DOHH2 (cell line): ENCODE measurements around the gene ODF2L.

Experiments used
- EZH2phosphoT487 ChIP-seq: fragments of 200-600 bp; sonication (generic); IDR thresholded peaks from 2 replicates; pipeline ENCODE4 v1.6.1; 2017; ENCODE audit warnings: borderline replicate concordance, mild to moderate bottlenecking, antibody characterized with exemption, low read length, moderate library complexity, mixed read lengths
- TF ChIP-seq, protein P1 (sequence below): fragments of 200-600 bp; sonication (generic); IDR thresholded peaks from one replicate; pipeline ENCODE4 v1.5.1; 2014; ENCODE audit warnings: antibody characterized with exemption, mild to moderate bottlenecking, low read depth, low read length; ENCODE audit not compliant: poor library complexity, severe bottlenecking

DNA sequence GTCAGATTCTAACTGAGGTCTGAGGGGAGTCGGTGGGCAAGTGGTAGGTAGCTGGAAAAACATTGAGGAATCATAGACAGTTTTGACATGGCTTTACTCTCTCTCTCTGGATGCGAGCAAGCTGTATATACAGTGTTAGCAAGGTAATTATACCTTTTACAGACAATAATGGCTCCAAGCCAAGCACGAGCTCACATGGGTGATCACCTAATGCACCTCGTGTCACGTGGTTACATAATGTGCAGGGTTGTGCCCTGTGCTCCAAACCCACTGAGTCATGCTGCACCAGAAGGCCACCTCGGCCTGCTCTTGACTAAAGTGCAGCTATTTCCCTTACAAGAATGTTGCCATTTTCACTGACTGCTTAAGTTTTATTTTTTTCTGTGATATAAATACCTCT is 20.2 kb upstream of the ODF2L start:
- TF ChIP-seq, protein P1, sequence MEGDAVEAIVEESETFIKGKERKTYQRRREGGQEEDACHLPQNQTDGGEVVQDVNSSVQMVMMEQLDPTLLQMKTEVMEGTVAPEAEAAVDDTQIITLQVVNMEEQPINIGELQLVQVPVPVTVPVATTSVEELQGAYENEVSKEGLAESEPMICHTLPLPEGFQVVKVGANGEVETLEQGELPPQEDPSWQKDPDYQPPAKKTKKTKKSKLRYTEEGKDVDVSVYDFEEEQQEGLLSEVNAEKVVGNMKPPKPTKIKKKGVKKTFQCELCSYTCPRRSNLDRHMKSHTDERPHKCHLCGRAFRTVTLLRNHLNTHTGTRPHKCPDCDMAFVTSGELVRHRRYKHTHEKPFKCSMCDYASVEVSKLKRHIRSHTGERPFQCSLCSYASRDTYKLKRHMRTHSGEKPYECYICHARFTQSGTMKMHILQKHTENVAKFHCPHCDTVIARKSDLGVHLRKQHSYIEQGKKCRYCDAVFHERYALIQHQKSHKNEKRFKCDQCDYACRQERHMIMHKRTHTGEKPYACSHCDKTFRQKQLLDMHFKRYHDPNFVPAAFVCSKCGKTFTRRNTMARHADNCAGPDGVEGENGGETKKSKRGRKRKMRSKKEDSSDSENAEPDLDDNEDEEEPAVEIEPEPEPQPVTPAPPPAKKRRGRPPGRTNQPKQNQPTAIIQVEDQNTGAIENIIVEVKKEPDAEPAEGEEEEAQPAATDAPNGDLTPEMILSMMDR = no peak
- no peak for TF ChIP-seq EZH2phosphoT487
